Fibroblast of peridontal ligament (primary cell): ENCODE results near the gene YAF2.
"Not testable (repeated sequence)": the region's sequence is repeated elsewhere in the genome, so short reads cannot be mapped to it uniquely, and the experiment has no call there.

ENCODE experiments used
- DNase-seq: peaks from one replicate; pipeline ENCODE4 v3.0.0-alpha.2; 2010; ENCODE audit errors: extremely low read depth

YAF2 gene

GRCh38 chr12:42255221-42255865 lies 17.3 kb upstream of the YAF2 start:
- DNase-seq, result no peak

GRCh38 chr12:42252645-42253044 lies 14.6 kb upstream of the YAF2 start:
- not testable (repeated sequence) for DNase-seq

GRCh38 chr12:42249033-42249432 lies 11.0 kb upstream of the YAF2 start:
- DNase-seq, result not testable (repeated sequence)

GRCh38 chr12:42240131-42240750 lies 2.2 kb upstream of the YAF2 start:
- no peak for DNase-seq

- DNase-seq, result no peak
Measured at GRCh38 chr12:42237853-42238239, 202 bp downstream of the YAF2 start.

GRCh38 chr12:42237052-42237852 lies 796 bp downstream of the YAF2 start:
- DNase-seq, result peak; percentile 48

GRCh38 chr12:42236017-42236416 lies 2.0 kb downstream of the YAF2 start:
- peak; percentile 68 for DNase-seq

GRCh38 chr12:42235426-42235825 lies 2.6 kb downstream of the YAF2 start:
- no peak for DNase-seq

- peak; percentile 55 for DNase-seq
Measured at GRCh38 chr12:42234970-42235369, 3.1 kb downstream of the YAF2 start.

GRCh38 chr12:42227525-42227924 lies 10.5 kb downstream of the YAF2 start:
- not testable (repeated sequence) for DNase-seq

GRCh38 chr12:42224501-42224900 lies 13.5 kb downstream of the YAF2 start:
- DNase-seq, result not testable (repeated sequence)

GRCh38 chr12:42222724-42223123 lies 15.3 kb downstream of the YAF2 start:
- DNase-seq, result no peak

- no peak for DNase-seq
Measured at GRCh38 chr12:42221726-42222125, 16.3 kb downstream of the YAF2 start.

- DNase-seq, result peak; percentile 56
Measured at GRCh38 chr12:42217656-42218055, 20.4 kb downstream of the YAF2 start.

- DNase-seq, result no peak
Measured at GRCh38 chr12:42216737-42217136, 21.3 kb downstream of the YAF2 start.

- DNase-seq, result not testable (repeated sequence)
Measured at GRCh38 chr12:42215759-42216158, 22.3 kb downstream of the YAF2 start.

GRCh38 chr12:42213954-42214426 lies 24.1 kb downstream of the YAF2 start:
- DNase-seq, result peak; percentile 73

- DNase-seq, result no peak
Measured at GRCh38 chr12:42213023-42213422, 25.0 kb downstream of the YAF2 start.

GRCh38 chr12:42208574-42208973 lies 29.5 kb downstream of the YAF2 start:
- DNase-seq, result no peak

GRCh38 chr12:42204819-42205218 lies 33.2 kb downstream of the YAF2 start:
- DNase-seq, result no peak

GRCh38 chr12:42204362-42204761 lies 33.7 kb downstream of the YAF2 start:
- DNase-seq, result no peak

- DNase-seq, result no peak
Measured at GRCh38 chr12:42201063-42201462, 37.0 kb downstream of the YAF2 start.

- no peak for DNase-seq
Measured at GRCh38 chr12:42199007-42199406, 39.0 kb downstream of the YAF2 start.
